Activated gamma-delta T cell treated with Interleukin-2 at 50 U/mL for 16 hours (primary cell): ENCODE results near the gene FBXO9.
"Not testable (repeated sequence)": the region's sequence is repeated elsewhere in the genome, so short reads cannot be mapped to it uniquely, and the experiment has no call there.

ENCODE experiments used
- DNase-seq: peaks from one replicate; pipeline ENCODE4 v3.0.0-alpha.2; 2020

Gene FBXO9

DNA sequence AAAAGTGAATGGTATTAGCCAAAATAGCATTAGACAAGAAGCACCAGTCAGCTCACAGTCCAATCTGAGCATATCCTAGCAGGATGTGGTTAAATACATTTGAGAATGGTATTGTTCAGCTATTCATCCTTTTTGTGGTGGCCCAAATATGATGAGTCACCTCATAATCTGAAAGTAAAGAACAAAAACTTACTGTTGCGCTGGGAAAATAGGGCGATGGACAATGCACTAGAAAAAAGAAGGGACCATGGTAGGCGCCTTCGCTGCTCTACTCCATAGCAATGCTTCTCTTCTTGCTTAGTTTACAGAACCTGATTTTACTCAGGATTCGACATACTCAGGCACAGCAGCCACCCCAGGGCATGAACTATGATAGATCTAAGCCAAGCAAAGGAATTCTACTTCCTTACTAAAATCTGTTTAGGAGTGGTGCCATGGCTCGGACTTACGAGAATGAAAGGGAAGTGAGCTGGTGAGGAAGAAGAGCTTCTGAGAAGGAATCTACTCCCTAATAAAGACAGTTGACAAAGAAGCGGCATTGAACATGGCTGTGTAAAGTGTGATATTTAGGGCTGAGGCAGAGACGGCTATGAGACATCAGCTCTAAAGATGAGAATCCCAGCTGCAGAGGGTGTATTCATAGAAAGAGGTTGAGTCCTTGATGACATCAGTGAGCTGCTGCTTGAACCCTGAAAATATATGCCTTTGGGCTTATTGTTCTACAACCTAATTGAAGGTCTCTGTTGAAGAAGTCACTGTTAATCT lies 16.6 kb upstream of the FBXO9 start:
- DNase-seq = no peak

DNA sequence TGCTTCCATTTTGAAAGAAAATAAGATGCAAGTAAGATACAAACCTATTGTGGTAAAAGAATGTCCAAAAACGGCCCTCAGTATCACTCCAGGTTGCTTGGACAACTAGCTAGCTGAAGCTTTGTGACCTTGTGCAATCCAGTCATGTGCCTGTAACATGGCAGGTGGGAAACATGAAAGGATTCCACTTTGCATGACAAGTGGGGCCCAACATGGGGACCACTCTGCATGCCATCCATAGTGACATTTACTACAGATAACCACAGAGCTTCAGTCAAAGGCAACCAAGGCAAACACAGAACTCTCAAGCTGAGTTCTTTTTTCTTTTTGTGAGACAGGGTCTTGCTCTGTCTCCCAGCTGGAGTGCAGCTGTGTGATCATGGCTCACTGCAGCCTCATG lies 15.8 kb upstream of the FBXO9 start:
- DNase-seq = no peak

DNA sequence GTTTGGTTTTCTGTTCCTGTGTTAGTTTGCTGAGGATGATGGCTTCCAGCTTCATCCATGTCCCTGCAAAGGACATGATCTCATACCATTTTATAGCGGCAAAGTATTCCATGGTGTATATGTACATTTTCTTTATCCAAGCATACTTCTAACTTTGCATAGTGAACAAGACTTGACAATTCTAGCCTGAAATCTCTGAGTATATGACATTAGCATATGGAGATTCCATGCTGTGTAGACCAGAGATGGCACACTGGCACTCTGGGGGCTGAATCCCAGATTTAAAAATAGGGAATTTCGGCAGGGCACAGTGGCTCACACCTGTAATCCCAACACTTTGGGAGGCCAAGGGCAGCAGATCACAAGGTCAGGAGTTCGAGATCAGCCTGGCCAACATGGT lies 13.1 kb upstream of the FBXO9 start:
- DNase-seq = not testable (repeated sequence)

DNA sequence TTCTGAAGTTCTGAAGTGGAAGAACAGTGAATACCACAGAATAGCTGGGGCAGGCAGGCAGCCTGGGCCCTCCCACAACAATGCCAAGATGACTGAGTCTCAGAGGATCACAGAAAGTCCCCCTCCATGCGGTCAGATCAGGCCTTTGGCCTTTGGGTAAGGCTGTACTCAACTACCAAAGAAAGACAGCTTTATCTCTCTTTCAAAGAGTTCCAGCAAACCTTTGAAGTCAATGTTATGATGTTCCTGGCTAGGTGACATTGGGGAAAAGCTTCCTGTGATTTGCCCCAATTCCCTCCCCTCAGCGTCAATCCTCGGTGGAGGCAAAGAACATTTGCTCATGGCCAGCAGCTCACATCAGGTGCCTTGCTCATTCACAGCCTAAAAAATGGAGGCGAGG lies 10.7 kb upstream of the FBXO9 start:
- DNase-seq = no peak

DNA sequence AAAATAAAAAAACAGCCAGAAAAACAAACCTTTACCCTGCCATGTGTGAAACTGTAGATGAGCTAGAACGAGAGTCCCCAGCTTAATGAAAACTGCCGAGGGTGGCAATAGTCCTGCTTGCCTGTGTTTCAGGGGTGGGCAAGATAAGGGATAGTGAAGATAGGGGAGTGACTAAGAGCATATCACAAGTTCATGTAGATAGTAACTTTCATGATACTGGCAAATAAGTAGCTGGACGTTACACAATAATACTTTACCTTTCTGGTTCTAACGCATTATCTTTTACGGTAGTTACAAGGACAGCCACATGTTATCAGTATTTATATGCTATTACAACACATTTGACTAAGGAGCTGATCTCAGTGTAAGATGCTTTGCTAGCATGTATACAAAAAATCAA lies 9.3 kb upstream of the FBXO9 start:
- no peak for DNase-seq

DNA sequence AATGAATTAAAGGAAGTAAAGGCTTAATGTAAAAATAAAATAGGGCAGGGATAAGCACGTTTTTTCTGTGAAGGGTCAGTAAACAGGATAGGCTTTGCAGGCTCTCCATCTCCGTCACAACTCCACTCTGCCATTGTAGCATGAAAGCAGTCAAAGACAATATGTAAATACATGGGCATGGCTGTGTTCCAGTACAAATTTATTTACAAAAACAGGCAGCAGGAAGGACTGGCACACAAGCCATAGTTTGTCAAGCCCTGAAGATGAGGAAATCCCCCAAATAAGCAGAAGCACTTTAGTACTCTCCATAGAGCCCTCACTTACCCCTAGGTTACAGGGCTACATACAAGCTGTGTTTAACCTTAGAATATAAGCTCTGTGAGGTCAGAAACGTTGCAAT lies 8.9 kb upstream of the FBXO9 start:
- DNase-seq = no peak

DNA sequence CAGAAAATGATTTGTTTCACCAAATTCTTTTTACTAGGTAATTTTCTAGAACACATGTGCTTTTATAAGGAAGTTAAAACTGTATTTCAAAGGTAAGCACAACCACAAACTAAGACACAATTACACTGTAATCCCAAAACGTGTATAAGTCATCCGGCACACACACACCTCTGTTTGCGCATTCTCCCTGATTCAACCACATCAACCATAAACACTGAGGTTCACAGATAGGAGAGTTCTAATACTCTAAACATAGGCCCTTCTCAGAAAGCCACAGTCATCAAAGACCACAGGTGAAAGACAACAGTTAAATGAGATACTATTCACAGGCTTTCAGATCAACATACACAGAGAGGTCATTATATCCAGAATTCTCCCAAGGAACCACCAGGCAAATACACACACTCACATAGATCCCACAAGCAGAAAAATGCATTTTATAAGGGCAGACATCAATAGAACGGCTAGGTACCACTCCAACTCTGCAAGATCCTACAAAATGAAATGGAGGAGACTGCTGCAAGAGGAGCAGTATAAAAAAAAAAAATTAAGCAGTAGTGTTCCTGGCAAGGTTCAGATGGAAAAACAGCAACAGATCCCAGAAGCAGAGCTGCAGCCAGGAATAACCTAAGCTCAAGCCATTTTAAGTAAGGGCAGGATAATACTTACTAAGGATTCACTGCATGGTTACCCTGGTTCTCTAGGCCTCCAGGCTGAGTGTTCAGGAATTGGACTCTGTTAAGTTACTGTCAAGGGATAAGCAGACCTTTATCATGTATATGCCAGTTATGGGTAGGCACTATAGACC lies 6.6 kb upstream of the FBXO9 start:
- no peak for DNase-seq

DNA sequence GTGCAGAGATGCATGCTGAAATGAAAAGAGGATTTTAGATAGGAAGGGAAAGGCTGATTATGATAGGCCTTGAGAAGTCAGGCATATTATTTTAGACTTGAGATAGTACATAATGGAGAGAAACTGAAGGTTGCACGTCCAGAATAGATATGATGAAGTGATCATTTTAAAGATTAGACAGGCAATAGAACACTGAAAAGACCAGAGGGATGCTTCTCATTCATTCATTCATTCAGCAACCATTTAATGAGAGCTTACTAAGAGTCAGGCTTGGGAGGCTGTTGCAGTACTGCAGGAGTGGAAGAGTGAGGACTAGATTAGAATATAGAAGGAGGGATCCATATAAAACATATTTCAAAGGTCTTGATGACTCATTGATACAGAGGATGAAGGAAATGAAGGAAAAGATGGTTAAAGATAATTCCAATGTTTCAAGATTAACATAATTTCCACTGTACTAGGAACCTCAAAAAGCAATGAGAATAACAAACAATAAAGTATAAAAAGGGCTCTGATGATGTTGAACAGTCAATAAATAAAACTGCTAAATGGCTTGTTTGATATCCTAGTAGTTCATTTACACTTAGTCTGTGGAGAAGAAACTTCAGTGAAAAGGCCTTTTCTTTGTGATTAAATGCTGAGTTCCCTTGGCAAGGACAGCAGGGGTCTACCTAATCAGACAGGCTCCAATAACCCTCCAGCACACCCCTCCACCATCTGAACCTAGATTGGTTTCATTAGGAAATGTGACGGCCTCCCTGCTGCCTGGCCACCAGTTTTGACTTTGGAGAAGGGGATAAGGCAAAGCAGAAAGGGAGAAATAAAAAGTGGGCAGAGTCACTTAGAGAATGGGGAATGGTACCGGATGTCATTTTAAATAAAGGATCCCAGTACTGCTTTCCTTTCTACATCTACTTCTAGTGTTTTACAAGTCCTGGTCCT lies 5.3 kb upstream of the FBXO9 start:
- no peak for DNase-seq

DNA sequence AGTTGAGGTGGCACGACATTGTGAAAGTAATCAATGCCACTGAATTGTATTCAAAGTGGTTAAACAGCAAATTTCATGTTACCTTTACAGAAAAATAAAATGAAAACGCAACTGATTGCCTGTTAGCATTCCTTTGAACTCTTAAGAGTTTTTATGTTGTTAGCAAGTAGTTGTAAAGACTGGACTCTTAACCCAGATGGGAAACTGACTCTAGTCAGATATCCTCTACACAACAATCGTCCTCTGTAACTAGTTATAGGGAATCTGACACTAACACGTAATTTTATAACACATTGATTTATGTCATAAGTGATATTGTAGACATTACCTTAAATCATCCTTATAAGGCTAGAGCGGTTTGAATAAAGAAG lies 3.0 kb upstream of the FBXO9 start:
- DNase-seq = no peak

DNA sequence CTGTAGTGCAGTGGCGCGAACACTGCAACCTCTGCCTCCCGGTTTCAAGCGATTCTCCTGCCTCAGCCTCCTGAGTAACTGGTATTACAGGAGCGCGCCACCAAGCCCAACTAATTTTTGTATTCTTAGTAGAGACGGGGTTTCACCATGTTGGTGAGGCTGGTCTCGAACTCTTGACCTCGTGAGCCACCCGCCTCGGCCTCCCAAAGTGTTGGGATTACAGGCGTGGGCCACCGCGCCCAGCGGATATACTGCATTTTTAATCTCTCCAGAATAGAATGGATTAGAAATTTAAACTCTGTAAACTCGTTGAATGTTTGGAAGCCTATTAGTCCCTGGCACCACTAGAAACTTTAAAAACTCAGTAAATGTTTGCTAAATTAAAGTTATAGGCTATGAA lies 949 bp upstream of the FBXO9 start:
- DNase-seq = not testable (repeated sequence)

DNA sequence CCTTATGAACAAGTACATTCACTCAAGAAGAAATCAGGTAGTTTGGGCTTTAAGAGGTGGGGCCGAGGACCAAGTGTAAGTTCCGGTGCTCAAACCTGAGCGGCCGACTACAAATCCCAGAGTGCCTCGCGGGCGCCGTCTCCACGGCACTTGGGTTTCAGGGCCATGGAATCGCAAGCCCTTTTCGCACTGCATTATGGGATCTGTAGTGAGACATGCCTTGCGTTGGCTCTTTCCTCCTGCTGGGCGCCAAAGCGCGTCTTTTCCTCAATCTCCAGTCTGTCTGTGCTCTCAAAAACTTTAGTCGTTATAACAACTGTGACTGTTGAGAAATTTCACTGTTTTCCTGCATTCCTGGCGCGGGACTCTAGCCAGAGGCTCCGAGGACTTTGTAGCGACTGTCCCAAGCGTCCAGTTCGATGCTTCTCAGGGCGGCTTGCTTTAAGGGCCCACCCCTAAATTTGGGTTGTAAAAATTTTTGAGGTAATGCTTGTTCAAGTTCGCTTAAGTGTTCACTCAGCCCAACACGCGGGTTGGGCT lies 408 bp upstream of the FBXO9 start:
- peak; percentile 94 for DNase-seq

DNA sequence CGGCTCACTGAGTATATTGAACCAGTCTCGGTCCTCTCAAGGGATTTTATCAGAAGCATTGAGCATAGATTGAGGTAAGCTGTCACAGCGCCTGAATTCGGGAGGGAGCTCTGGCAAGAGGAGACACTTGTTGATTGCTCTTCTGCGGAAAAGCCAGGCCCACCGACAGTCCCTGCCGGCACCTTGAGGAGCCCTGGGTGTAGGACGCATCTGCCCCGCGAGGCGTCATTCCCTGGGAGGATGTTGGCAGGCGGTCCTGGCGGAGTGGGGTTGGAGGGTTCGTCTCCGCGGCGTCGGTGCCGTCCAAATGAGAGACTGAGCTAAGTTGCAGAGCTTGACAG lies 843 bp downstream of the FBXO9 start:
- peak; percentile 13 for DNase-seq

DNA sequence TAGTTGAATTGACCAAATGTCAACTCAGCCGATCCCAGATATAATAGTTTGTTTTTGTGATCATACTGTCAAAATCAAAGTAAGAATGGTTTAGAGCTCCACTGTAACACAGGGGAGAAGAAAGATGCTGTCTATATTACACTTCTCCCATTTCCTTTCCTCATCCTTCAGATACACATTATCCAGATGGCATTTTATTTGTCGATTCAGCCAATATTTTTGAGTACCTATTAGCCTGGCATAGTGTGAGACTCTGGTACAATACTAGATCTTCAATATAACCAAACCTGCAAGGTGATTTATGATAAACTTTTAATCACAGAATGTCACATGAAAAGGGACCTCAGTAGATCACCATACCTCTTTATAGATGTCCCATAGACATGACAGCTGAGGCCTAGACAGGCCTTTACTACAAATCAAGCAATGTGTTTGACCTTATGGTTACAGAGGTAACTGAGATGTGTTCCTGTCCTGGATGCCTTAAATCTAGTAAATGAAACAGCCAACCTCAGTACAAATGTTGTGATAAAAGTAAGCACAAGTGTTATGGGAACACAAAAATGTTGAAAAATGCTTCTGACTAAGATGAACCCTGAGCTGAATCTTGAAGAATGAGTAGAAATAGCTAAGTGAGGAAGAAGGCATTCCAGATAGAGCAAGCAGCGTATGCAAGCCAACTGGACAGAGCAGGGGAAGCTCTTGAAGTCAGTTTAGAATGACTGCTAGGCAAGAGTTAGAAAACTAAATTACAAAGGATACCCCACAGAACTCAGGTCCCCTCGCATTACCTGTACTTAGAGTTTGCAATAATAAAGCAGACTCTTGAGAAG lies 1.9 kb downstream of the FBXO9 start:
- no peak for DNase-seq

DNA sequence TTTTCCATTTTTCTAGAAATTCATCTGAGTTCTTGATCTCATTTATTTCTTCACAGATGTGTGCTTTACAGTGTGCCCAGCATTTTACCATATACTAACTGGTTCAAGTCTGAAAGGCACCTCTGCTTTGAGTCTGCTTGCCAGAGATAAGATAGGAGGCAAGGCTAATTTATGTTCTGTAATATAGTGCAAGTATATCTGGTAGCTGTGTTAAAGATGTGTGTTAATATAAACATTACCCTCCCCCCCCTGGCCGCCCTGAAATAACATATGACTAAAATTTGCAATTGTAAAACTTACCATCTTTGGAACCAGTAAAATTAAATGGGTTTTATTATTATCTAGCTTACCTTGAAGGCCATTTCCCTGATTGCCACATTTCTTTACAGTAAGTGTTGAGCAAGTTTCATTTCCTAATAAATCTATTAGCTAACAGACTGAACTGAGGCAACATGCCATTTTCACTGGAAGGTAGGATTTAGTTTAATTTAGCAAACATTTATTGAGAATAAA lies 2.7 kb downstream of the FBXO9 start:
- no peak for DNase-seq

DNA sequence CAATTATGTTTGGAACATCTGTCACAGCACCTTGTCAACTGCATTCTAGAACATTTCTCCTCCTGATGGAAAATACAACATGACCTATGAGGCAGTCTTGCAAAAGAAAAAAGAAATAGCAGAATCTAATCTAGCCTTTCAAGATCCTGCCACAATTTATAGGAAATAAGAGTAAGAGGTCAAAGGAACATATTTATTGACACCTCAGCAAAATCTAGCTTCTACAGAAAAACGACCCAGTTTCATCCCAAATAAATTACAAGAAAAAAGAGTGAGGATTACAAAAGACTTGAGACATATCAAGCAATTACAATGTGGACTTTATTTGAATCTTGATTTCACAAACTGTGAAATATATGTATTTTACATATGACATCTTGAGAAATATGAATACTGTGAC lies 4.2 kb downstream of the FBXO9 start:
- DNase-seq = no peak

DNA sequence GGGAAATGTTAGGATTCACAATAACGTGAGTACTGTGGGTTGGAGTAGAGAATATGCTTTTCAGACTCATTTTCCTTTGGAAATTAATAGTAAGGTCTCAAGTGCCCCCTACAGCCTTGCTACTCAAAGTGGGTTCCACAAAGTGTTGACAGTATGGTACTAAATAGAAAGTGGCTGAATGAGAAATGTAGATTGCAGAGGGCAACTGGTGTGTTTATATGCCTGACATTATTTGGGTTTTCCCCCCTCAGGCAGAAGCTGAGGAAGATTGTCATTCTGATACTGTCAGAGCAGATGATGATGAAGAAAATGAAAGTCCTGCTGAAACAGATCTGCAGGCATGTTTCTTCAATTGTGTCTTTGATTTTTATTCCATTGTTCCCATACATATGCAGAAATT lies 5.6 kb downstream of the FBXO9 start:
- no peak for DNase-seq

DNA sequence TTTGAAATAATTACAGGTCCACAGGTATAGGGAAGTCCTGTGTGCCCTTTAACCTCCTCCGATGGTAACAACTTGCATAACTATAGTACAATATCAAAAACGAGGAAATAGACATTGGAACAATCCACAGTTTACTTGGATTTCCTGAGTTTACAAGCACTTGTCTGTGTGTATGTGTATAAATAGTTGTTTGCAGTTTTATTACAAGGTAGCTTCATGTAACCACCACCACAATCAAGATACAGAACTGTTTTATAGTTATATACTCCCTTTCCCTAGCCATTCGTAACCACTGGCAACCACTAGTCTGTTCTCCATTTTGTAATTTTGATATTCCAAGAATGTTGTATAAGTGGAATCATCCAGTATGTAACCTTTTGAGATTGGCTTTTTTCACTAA lies 9.1 kb downstream of the FBXO9 start:
- DNase-seq = no peak

DNA sequence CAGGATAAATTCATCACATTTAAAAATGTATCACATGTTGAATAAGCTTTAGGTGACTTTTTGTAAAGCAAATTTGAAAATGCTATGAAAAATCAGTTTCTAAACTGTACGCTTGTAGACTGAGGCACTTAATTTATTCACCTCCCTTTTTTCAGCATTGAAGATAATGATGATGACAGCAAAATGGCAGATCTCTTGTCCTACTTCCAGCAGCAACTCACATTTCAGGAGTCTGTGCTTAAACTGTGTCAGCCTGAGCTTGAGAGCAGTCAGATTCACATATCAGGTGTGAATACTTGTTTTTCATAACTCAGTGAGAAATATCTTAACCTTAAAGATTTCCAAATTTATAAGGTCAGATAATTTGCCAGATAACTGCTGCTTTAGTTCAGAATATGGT lies 15.6 kb downstream of the FBXO9 start:
- DNase-seq = no peak

DNA sequence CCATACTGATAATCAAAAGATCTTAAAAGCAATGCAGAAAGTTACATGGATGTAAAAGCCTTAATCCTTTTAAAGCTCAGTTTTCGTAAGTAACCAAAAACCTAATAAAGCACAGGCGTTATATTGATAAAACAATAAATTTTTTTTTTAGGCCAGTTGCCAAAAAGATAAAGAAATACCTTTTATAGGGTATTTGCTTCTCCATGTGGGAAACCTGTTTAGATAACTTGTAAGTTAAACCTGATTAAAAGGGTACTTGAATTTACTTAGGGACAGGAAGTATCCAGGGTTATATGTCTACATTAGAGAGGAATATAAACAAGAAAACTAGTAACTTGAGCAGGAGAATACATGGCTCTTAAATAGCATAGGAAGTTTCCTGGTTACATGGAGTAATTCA lies 21.1 kb downstream of the FBXO9 start:
- no peak for DNase-seq

DNA sequence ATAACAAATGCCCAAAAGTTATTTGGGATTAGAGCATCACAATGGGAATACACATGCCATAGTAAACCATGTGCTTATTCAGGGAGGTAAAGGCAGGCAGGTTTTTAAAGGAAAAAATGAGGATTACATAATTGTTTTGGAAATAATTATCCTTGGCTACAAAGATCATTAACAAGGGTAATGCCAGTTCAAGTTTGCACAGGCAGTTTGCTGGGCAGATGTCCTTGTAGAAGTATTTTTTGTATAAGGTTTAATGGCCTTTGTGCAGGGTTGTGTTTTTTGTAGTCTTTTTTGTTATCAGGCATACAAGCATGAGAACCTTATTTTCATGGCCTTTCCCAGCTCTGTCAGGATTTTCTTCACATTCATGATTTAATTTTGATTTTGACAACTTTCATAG lies 24.7 kb downstream of the FBXO9 start:
- DNase-seq = no peak

DNA sequence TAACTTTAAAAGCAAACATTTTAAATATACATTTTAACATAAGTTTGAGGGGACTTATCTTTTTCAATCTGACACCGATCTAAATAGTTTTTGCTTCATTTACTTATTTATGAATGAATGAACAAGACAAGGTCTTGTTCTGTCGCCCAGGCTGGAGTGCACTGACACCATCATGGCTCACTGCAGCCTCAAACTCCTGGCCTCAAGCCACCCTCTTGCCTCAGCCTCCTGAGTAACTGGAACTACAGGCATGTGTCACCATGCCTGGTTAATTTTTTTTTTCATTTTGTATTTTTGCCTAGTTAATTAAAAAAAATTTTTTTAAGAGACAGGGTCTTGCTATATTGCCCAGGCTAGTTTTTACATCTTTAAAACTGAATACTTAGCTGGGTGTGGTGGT lies 25.4 kb downstream of the FBXO9 start:
- no peak for DNase-seq

DNA sequence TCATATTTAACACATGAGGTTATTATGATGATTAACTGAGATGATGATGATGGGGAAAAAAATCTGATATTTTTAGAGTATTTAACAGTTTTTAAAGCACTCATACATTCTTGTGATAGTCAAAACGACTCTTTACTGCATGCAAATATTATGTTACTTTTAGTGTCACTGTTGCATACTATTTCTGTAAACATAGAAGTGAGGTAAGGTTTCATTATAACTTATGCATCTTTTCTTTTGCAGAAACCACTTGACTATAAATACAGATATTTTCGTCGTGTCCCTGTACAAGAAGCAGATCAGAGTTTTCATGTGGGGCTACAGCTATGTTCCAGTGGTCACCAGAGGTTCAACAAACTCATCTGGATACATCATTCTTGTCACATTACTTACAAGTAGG lies 30.1 kb downstream of the FBXO9 start:
- DNase-seq = no peak
